Stimulated activated CD8-positive, alpha-beta memory T cell treated with anti-CD3 and anti-CD28 coated beads, Interleukin-12 subunit alpha, Interleukin-12 subunit beta, amount 100 ng/mL, for 24 hours (primary cell): Measurements from ENCODE around the gene DNASE2B.
"Not testable (repeated sequence)": the region's sequence is repeated elsewhere in the genome, so short reads cannot be mapped to it uniquely, and the experiment has no call there.

ENCODE experiments used
- DNase-seq: peaks from one replicate; pipeline ENCODE4 v3.0.0-alpha.2; 2020; ENCODE audit errors: extremely low read depth

DNASE2B gene

GRCh38 chr1:84412316-84412942 is 14.1 kb downstream of the DNASE2B start:
- no peak for DNase-seq

GRCh38 chr1:84415396-84415795 is 17.1 kb downstream of the DNASE2B start:
- no peak for DNase-seq

GRCh38 chr1:84422909-84423308 is 24.6 kb downstream of the DNASE2B start:
- no peak for DNase-seq

GRCh38 chr1:84424513-84425149 is 26.3 kb downstream of the DNASE2B start:
- DNase-seq = no peak

GRCh38 chr1:84425150-84425896 is 27.0 kb downstream of the DNASE2B start:
- no peak for DNase-seq

- DNase-seq = no peak
Observed at GRCh38 chr1:84426376-84426775, 28.1 kb downstream of the DNASE2B start.

- DNase-seq = no peak
Observed at GRCh38 chr1:84427250-84428188, 29.2 kb downstream of the DNASE2B start.

- no peak for DNase-seq
Observed at GRCh38 chr1:84428235-84428634, 30.0 kb downstream of the DNASE2B start.

- no peak for DNase-seq
Observed at GRCh38 chr1:84429231-84429630, 30.9 kb downstream of the DNASE2B start.

- no peak for DNase-seq
Observed at GRCh38 chr1:84430546-84430945, 32.3 kb downstream of the DNASE2B start.

GRCh38 chr1:84433258-84434080 is 35.2 kb downstream of the DNASE2B start:
- no peak for DNase-seq

- DNase-seq = no peak
Observed at GRCh38 chr1:84434081-84434769, 35.9 kb downstream of the DNASE2B start.

- no peak for DNase-seq
Observed at GRCh38 chr1:84434801-84435549, 36.7 kb downstream of the DNASE2B start.

GRCh38 chr1:84436876-84437655 is 38.8 kb downstream of the DNASE2B start:
- DNase-seq = no peak

GRCh38 chr1:84442256-84442655 is 44.0 kb downstream of the DNASE2B start:
- no peak for DNase-seq

GRCh38 chr1:84442747-84443646 is 44.7 kb downstream of the DNASE2B start:
- DNase-seq = not testable (repeated sequence)

GRCh38 chr1:84448704-84449103 is 50.4 kb downstream of the DNASE2B start:
- not testable (repeated sequence) for DNase-seq

- no peak for DNase-seq
Observed at GRCh38 chr1:84450910-84451309, 52.6 kb downstream of the DNASE2B start.
